ENCODE data around the gene SETMAR. TPM values are rescaled to one million over a fixed set of nuclear protein-coding genes. Genes with fewer than 3 reads are reported as not detected.

Gene SETMAR
- total and polyA plus RNA-seq, 2 of the 8 experiments (the other 6 are each of a cell fraction or from before 2014, with no cell fraction given) = 16.1 to 25.3 TPM

DNA sequence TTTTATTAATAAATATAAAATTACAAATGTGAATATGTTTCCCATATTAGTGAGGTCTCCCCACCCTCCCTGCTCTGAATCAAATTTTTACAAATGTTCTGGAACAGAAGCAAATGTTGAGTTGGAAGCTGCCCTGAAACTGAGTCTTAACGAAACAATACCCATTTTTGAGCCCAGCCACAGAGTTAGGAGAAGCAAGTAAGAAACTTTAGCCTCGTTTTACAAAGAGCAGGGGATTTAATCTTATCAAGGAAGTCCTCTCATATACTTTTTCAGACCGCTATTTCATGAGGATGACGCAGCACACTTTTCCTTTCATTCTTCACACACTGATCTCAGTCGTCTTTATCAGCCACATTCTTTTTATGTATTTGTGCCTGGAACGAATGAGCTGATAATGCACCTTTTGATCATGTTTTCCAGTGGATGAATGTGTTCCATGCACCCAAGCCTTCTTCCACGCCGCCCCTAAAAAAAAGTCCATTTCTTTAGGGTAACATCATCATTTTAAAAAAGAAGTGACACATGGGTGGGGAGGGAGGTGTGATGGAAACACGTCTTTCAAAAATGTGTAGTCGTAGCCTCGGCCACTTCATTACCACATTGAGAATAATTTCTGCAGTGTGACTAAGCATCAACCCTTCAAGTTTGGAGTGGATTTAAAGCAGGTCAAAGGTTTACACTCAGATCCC, 48.1 kb downstream of the SETMAR start:
- Histone ChIP-seq H3K27me3 (replicated peaks in 1 of 4; ENCODE audit: control insufficient read depth in 3 of 4, extremely low read depth in 1 of 4, insufficient read depth in 3 of 4, low read length in 3 of 4) (no peaks in the 10 kb centered on the region), H3K9ac (replicated peaks in 1 of 4; ENCODE audit: extremely low read depth in 1 of 4, low read depth in 3 of 4, low read length in 3 of 4) (no peak overlapping the region), H3K4ac (replicated peaks; ENCODE audit: insufficient read length, low read depth, low read length) (no peak overlapping the region), H3K36me3 (ENCODE audit: control insufficient read depth in 2 of 4, insufficient read depth in 4 of 4, low read length in 3 of 4) (no peaks in the 10 kb centered on the region), H2BK120ac (replicated peaks; ENCODE audit: low read depth, low read length) (no peak overlapping the region), H2BK12ac (ENCODE audit: low read depth, low read length) (no peak overlapping the region), H3K27ac (ENCODE audit: low read depth, low read length) (no peak overlapping the region), H2BK20ac (ENCODE audit: low read length) (no peak overlapping the region), H3K79me2 (ENCODE audit: control insufficient read depth in 1 of 2, insufficient read depth in 2 of 2, low read length in 2 of 2) (no peaks in the 10 kb centered on the region), H3K4me3 (ENCODE audit: extremely low read depth in 1 of 4, insufficient read depth in 2 of 4, low read depth in 3 of 4, low read length in 4 of 4) (no peak overlapping the region), H3K4me2 (ENCODE audit: insufficient read depth in 1 of 2, low read depth in 2 of 2, low read length in 2 of 2) (no peak overlapping the region), H4K20me1 (replicated peaks in 1 of 2; ENCODE audit: control insufficient read depth in 1 of 2, insufficient read depth in 2 of 2, low read length in 2 of 2) (no peaks in the 10 kb centered on the region), H3K56ac (replicated peaks; ENCODE audit: insufficient read length, low read depth, low read length) (no peak overlapping the region), H3K18ac (ENCODE audit: extremely low read depth, low read length) (no peak overlapping the region), H3K79me1 (ENCODE audit: low read depth, low read length) (no peaks in the 10 kb centered on the region), H2BK5ac (ENCODE audit: low read depth, low read length) (no peak overlapping the region), H2AFZ (ENCODE audit: low read length) (no peak overlapping the region), H3K14ac (ENCODE audit: insufficient read length) (no peak overlapping the region), H4K91ac (replicated peaks; ENCODE audit: insufficient read length, low read length) (no peak overlapping the region), H3K23ac (ENCODE audit: insufficient read length) (no peak overlapping the region), H3K23me2 (ENCODE audit: low read depth, low read length) (no peaks in the 10 kb centered on the region; the same call in 1 of the 2 replicates), H4K8ac (ENCODE audit: extremely low read depth, insufficient read depth, low read length) (no peak overlapping the region), H3K4me1 (replicated peaks in 1 of 4; ENCODE audit: control insufficient read depth in 3 of 4, insufficient read depth in 4 of 4, low read length in 3 of 4) (no peaks in the 10 kb centered on the region), H3K9me3 (ENCODE audit: insufficient read depth in 2 of 2, low read depth in 1 of 2, low read length in 1 of 2) (no peaks in the 10 kb centered on the region), H2BK15ac (ENCODE audit: low read length) (no peak overlapping the region), H2AK5ac (ENCODE audit: low read depth, low read length) (no peak overlapping the region), H4K5ac (ENCODE audit: insufficient read length, low read depth, low read length) (no peak overlapping the region)
- whole genome bisulfite sequencing, 2 experiments (ENCODE audit: extremely low coverage in 1 of 2, insufficient coverage in 1 of 2, insufficient read length in 1 of 2, insufficient replicate concordance in 2 of 2, low coverage in 1 of 2, low lambda C conversion rate in 2 of 2, missing lambda C conversion rate in 1 of 2) = 83% methylated on average over 11 of the region's 11 CpGs; no CpG with 5 or more reads in 1 of the 2 experiments
- FAIRE-seq = no peak
- POLR2A ChIA-PET (ENCODE audit: partially characterized antibody) = interaction anchor here (0.9 kb wide), 2 partner anchors 116 to 142 kb away, joined by 3 to 6 read pairs; partner anchors contain the start of genes ITPR1 and SUMF1
- CTCF ChIA-PET (ENCODE audit: partially characterized antibody) = interaction anchor here (0.6 to 5.5 kb wide), 67 partner anchors 9 to 846 kb away, joined by 3 to 47 read pairs (median 4); partner anchors contain the start of gene ITPR1
- no peak for DNase-seq (ENCODE audit: low read depth in 1 of 2, low spot score in 2 of 2)
- TF ChIP-seq, protein P1, sequence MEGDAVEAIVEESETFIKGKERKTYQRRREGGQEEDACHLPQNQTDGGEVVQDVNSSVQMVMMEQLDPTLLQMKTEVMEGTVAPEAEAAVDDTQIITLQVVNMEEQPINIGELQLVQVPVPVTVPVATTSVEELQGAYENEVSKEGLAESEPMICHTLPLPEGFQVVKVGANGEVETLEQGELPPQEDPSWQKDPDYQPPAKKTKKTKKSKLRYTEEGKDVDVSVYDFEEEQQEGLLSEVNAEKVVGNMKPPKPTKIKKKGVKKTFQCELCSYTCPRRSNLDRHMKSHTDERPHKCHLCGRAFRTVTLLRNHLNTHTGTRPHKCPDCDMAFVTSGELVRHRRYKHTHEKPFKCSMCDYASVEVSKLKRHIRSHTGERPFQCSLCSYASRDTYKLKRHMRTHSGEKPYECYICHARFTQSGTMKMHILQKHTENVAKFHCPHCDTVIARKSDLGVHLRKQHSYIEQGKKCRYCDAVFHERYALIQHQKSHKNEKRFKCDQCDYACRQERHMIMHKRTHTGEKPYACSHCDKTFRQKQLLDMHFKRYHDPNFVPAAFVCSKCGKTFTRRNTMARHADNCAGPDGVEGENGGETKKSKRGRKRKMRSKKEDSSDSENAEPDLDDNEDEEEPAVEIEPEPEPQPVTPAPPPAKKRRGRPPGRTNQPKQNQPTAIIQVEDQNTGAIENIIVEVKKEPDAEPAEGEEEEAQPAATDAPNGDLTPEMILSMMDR (IDR thresholded peaks at IDR 0.05; ENCODE audit: control extremely low read depth in 1 of 3, insufficient read depth in 1 of 3, low read depth in 1 of 3, low read length in 3 of 3) = no peak
